ENCODE measurements around the gene TSPAN7.

GRCh38 chrX:38699696-38700095, 138.4 kb downstream of the TSPAN7 start:
- TF ChIP-seq CTCF (IDR thresholded peaks at IDR 0.05; ENCODE audit: low read depth, low read length, poor library complexity, severe bottlenecking) (no peak), EZH2phosphoT487 (IDR thresholded peaks at IDR 0.05; ENCODE audit: borderline replicate concordance, low read length) (no peak)

Measured in DOHH2 (cell line).